Activated T-cell treated with anti-CD3 and anti-CD28 coated beads, Interleukin-2, amount 50 U/mL, for 24 hours (primary cell): ENCODE data around the gene ACAP3.
"Not testable (repeated sequence)": the region's sequence is repeated elsewhere in the genome, so short reads cannot be mapped to it uniquely, and the experiment has no call there.

Source experiments
- DNase-seq: peaks from one replicate; pipeline ENCODE4 v3.0.0-alpha.2; 2020
- H3K27ac Mint-ChIP-seq: 2 replicates; pipeline ENCODE4 v1.8.0; 2020; ENCODE audit warnings: mild to moderate bottlenecking, mixed read lengths
- H3K27me3 Mint-ChIP-seq: 2 replicates; pipeline ENCODE4 v1.8.0; 2020; ENCODE audit warnings: mixed read lengths
- H3K36me3 Mint-ChIP-seq: 2 replicates; pipeline ENCODE4 v1.8.0; 2020; ENCODE audit warnings: low read depth, mixed read lengths
- H3K4me1 Mint-ChIP-seq: 2 replicates; pipeline ENCODE4 v1.8.0; 2020; ENCODE audit warnings: low read depth, mixed read lengths
- H3K4me3 Mint-ChIP-seq: 2 replicates; pipeline ENCODE4 v1.8.0; 2020; ENCODE audit warnings: mild to moderate bottlenecking, moderate library complexity, mixed read lengths
- H3K9me3 Mint-ChIP-seq: 2 replicates; pipeline ENCODE4 v1.8.0; 2020; ENCODE audit warnings: mixed read lengths

Gene ACAP3

DNA sequence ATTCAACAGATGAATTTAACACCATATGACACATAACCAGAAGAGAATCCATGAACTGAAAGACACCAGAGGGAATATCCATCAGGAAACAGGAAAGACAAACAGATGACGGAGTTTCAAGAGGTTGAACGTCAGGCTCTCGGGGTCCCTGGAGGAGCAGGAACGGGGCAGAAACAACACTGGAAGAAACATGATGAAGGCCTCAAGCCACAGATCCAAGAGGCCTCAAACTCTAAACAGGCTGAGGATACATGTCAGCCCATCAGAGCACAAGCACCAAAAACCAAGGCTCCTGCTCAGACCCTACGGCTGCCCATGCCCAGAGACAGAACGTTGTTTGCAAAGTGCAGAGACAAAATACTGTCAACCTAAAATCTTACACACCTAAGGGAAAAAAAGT lies 9.7 kb upstream of the ACAP3 start:
- Mint-ChIP-seq H3K27me3 (no peaks in the 10 kb centered on the region), H3K27ac (peak overlapping the region; percentile 1), H3K4me1 (peaks cover 17% of the 10 kb centered on the region), H3K36me3 (peaks cover 84% of the 10 kb centered on the region), H3K9me3 (no peaks in the 10 kb centered on the region), H3K4me3 (no peak overlapping the region)
- no peak for DNase-seq

DNA sequence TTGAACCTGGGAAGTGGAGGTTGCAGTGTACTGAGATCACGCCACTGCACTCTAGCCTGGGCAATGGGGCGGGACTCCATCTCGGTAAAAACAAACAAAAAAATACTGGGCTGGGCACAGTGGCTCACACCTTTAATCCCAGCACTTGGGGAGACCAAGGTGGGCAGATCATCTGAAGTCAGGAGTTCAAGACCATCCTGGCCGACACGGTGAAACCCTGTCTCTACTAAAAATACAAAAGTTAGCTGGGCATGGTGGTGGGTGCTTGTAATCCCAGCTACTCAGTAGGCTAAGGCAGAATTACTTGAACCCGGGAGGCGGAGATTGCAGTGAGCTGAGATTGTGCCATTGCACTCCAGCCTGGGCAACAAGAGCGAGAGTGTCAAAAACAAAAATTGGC lies 8.5 kb upstream of the ACAP3 start:
- H3K4me1 Mint-ChIP-seq, H3K27ac Mint-ChIP-seq, H3K27me3 Mint-ChIP-seq, H3K4me3 Mint-ChIP-seq, DNase-seq, H3K9me3 Mint-ChIP-seq: not testable (repeated sequence)
- peaks cover 84% of the 10 kb centered on the region for H3K36me3 Mint-ChIP-seq

DNA sequence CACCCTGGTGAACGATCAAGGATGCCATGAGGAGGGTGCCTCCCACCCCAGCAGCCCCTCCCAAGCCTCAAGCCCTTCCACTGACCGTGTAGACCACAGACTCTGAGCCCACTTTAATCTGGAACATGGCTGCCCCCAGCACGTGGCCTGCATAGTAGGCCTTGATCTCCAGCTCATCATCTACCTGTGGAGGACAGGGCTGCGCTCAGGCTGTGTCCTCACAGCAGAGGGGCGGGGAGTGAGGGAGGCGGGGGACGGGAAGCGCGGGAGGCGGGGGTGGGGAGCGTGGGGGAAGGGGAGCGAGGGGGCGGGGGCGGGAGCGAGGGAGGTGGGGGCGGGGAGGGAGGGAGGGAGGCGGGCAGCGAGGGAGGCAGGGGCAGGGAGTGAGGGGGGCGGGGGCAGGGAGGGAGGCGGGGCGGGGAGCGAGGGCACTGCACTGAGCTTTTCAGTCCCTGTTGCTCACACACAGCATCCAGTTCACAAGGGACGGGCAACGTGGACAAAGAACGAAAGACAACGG lies 7.8 kb upstream of the ACAP3 start:
- H3K4me3 Mint-ChIP-seq = no peak overlapping the region
- peaks cover 86% of the 10 kb centered on the region for H3K36me3 Mint-ChIP-seq
- no peaks in the 10 kb centered on the region for H3K27me3 Mint-ChIP-seq
- DNase-seq = no peak
- H3K27ac Mint-ChIP-seq = peak overlapping the region; percentile 52
- no peaks in the 10 kb centered on the region for H3K9me3 Mint-ChIP-seq
- H3K4me1 Mint-ChIP-seq = peaks cover 4% of the 10 kb centered on the region

DNA sequence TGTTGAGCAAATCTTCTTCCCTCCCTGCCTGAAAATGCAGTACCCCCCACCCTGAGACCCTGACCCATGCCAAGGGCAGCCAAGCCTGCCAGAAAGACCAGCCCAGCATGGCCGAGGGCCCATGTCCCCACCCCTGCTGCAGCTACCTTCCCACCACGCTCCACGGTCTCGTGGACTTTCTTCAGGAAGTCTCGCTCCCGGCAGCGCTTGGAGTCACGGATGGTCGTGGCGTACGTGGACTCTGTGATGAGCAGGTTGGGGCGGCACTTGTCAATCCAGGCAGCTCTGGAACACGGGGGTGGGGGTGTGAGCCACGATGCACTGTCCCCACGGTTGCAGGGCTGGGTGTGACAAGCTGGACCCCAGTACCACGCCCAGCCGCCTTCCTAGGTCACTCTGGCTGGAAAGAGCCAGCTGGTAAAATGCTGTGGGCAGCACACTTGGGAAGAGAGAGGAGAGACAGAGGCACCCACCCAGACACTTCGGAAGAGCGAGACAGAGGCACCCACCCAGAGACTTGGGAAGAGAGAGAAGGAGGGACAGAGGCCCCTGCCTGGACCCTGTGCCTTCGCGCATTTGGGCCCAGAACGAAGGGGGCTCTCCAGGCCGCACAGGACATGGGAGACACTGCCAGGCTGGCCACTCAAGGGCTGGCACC lies 7.1 kb upstream of the ACAP3 start:
- no peak overlapping the region for H3K4me3 Mint-ChIP-seq
- H3K27ac Mint-ChIP-seq = peak overlapping the region; percentile 52
- H3K36me3 Mint-ChIP-seq = peaks cover 86% of the 10 kb centered on the region
- H3K4me1 Mint-ChIP-seq = peaks cover 7% of the 10 kb centered on the region
- H3K27me3 Mint-ChIP-seq = no peaks in the 10 kb centered on the region
- H3K9me3 Mint-ChIP-seq = no peaks in the 10 kb centered on the region
- no peak for DNase-seq

DNA sequence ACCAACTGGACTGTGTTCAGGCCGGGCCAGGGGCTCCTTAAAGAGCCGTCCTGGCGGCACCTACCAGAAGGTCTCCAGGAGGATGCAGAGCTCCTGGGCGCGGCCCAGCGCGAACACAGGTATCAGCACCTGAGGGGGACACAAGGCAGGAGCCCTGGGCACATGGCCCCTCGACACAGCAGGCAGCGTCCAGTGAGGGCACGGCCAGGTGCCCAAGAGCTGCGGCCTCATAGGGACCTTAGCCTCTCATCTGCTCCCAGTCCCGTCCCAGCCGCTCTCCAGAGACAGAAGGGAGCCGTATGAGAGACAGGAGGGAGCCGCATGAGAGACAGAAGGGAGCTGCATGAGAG lies 6.5 kb upstream of the ACAP3 start:
- Mint-ChIP-seq H3K9me3 (no peaks in the 10 kb centered on the region), H3K27me3 (no peaks in the 10 kb centered on the region), H3K4me3 (no peak overlapping the region), H3K27ac (no peak overlapping the region), H3K4me1 (peaks cover 11% of the 10 kb centered on the region), H3K36me3 (peaks cover 86% of the 10 kb centered on the region)
- no peak for DNase-seq

DNA sequence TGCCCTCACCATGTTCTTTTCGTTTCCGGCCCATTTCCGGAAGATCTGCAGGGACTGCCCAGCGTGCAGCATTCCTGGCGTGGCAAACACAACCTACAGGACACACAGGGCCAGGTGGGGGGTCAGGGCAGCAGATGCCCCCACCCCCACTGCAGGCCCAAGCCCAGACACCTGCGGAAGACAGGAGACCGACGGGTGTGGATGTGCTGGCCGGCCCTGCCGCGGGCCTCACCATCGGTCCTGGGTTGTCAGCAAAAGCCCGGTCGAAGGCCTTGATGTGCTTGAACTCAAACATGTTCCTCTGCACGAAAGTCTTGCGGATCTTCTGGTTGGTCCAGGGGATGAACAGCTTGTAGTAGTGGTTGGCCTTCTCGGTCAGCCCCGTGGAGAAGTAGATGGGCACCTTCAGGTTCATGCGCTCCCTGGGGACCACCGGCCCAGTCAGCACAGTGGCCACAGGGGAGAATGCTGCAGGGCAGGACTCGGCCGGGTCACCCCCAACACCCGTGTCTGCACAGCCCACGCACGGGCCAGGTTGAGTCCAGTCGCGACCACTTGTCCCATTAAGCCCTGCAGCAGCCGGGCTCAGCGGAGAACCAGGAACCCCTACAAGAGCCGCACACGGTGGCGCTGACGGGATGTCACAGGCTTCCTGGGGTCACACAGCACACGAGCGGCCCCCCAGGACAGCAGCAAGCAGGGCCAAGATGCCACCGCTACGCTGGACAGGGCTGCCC lies 5.9 kb upstream of the ACAP3 start:
- Mint-ChIP-seq H3K4me1 (peaks cover 11% of the 10 kb centered on the region), H3K27ac (no peak overlapping the region), H3K4me3 (no peak overlapping the region), H3K36me3 (peaks cover 83% of the 10 kb centered on the region), H3K27me3 (no peaks in the 10 kb centered on the region), H3K9me3 (no peaks in the 10 kb centered on the region)
- DNase-seq = no peak

DNA sequence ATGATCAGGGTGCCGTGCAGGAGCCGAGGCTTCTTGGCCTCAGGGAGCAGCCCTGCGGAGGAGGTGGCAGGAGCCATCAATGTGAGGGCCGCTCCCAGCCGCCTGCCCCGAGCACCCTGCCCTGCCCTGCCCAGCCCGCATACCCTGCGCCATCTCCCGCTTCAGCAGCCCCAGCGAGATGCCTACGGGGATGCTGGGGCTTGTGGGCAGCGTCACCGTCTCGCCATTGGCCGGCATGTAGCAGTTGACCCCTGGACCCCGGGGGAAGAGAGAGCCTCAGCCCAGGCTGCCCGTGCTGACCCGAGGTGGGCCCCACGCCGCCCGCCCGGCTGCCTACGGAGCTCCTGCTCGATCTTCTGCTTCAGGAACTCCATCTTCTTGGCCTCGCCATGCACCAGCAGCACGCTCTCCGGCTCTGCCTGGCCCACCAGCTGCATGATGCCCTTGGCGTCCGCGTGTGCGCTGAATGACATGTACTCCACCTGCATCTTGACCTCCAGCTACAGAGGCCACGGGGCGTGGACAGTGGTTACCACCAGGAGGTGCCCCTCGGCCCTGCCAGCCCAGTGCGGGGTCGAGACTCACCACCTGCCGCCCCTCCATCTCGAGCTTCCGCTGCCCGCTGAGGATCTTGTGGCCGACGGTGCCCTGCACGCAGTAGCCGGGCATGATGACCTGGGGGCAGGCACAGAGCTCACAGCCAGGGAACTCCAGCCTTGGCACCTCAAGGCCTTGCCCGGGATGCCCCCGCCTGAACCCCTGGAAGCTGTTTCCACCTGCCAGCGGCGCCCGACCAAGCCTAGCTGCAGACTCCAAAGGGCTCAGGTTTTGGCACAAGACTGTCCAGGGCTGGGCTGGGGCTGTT lies 5.0 kb upstream of the ACAP3 start:
- no peak overlapping the region for H3K27ac Mint-ChIP-seq
- H3K4me1 Mint-ChIP-seq = peaks cover 11% of the 10 kb centered on the region
- DNase-seq = no peak
- peaks cover 74% of the 10 kb centered on the region for H3K36me3 Mint-ChIP-seq
- H3K27me3 Mint-ChIP-seq = no peaks in the 10 kb centered on the region
- H3K4me3 Mint-ChIP-seq = no peak overlapping the region
- H3K9me3 Mint-ChIP-seq = no peaks in the 10 kb centered on the region

DNA sequence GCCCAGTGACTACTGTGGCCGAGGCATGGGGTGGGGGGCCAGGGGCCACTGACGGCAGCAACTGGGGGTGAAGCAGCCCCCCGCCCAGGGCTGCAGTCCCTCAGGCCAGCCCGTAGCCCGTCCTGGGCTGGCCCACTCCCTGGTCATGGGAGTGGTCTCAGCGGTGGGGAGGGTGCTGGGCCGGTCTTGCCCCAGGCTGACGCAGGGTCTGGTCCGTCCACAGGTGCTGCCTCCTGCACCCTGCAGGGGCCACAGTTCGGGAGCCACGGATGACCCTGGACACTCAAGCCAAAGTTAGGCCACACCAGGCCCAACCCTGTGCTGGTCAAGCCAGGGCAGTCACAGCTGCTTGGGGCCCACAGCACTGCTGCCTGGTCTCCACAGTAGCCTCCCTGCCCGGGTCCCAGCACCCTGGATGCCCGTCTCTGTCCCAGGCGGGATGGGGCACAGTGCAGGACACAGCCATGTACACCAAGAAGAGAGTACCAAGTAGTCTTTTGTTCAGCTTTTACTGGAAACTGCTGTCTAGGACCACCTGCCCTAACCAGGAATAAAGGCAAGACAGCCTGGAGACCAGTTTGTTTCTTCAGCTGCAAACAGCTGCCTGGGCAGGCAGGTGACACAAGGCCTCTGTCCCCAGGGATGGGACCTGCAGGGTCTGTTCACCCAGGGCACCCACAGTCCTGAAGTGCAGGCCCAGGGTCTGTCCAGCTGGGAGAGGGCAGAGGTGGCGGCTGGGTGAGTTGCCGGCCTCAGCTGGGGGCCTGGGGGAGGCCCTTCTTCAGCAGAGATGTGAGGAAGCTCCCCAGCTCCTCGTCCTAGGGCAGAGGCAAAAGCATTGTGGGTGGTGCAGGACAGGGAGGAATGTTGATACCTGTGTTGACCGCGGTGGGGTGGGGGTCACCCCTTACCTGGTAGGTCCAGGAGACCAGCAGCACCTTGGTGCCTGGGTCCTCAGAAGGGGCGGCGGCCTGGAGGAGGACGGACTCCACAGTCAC lies 3.7 kb upstream of the ACAP3 start:
- Mint-ChIP-seq H3K27me3 (no peaks in the 10 kb centered on the region), H3K27ac (peak overlapping the region; percentile 50), H3K4me1 (peaks cover 19% of the 10 kb centered on the region), H3K4me3 (no peak overlapping the region), H3K36me3 (peaks cover 70% of the 10 kb centered on the region), H3K9me3 (no peaks in the 10 kb centered on the region)
- DNase-seq = no peak

DNA sequence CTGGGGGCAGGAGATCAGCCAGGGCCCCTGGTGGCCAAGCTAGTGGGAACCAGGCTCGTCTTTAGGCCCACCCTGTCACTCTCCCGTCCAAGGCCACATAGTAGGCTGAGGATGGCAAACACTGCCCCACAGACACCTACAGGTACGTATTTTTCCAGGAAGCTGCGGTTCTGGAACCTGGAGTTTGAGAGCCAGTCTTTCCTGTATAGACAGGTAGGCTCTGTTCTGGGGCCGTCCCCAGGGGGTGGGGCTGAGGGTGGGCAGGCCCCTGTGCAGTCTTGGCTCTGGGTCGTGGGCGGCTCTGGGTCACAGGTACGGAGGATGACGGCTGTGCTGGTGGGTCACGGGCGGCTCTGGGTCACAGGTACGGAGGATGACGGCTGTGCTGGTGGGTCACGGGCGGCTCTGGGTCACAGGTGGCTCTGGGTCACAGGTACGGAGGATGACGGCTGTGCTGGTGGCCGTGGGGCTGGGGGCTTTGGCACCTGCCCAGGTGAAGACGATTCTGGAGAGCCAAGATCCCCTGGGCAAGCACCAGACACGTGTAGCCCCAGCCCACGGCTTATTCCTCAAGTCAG lies 2.8 kb upstream of the ACAP3 start:
- peak overlapping the region; percentile 87 for H3K27ac Mint-ChIP-seq
- no peak for DNase-seq
- H3K27me3 Mint-ChIP-seq = no peaks in the 10 kb centered on the region
- peaks cover 63% of the 10 kb centered on the region for H3K36me3 Mint-ChIP-seq
- peak overlapping the region; percentile 38 for H3K4me3 Mint-ChIP-seq
- H3K4me1 Mint-ChIP-seq = peaks cover 26% of the 10 kb centered on the region
- H3K9me3 Mint-ChIP-seq = no peaks in the 10 kb centered on the region

DNA sequence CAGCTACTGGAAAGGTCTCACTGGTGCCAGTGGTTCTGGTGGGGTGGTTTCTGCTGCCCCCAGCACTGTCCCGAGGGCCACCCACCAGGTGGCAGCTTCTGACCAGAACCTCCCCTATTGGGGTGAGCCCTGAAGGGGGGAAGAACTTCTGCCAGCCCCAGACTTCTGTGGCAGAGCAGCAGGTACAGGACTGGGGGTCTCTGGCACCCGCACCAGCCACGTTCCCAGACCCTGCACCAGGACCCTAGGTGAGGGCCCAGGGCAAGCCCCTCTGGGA lies 2.3 kb upstream of the ACAP3 start:
- peak overlapping the region; percentile 84 for H3K4me3 Mint-ChIP-seq

DNA sequence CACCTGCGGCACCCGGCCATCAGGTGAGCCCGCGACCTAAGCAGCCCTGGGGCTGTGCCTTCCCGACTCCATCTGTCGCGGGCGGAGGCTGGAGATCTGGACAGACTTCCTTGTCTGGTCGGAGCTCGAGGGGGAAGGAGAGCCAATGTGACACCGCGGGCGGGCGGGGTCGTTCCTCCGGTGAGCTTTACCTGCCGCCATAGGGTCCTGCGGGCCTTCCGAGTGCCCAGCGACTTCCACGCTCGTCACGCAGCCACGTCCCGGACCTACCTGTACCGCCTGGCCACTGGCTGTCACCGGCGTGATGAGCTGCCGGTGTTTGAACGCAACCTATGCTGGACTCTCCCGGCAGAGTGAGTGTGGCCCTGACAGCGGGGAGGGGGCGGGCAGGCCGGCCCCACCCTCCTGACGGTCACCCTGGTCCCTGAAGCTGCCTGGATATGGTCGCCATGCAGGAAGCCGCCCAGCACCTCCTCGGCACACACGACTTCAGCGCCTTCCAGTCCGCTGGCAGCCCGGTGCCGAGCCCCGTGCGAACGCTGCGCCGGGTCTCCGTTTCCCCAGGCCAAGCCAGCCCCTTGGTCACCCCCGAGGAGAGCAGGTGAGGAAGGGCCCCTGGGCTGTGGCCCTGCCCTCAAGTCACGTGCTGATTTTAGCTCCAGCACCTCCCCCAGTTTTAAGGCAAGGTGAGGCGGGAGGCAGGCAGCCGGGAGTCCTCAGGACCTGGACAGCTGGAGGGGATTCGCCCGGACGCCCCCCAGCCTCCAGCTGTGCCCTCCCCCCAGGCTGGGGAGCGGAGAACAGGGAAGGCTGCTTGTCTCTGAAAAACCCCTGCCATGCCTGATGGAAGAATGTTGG lies 1.8 kb upstream of the ACAP3 start:
- peak; percentile 58 for DNase-seq
- peak overlapping the region; percentile 84 for H3K4me3 Mint-ChIP-seq
- H3K27ac Mint-ChIP-seq = peak overlapping the region; percentile 87

More for the DNA sequence above, 2.3 kb upstream of the ACAP3 start:
- H3K27me3 Mint-ChIP-seq = no peaks in the 10 kb centered on the region
- no peak for DNase-seq
- peak overlapping the region; percentile 87 for H3K27ac Mint-ChIP-seq
- H3K36me3 Mint-ChIP-seq = peaks cover 59% of the 10 kb centered on the region
- peaks cover 30% of the 10 kb centered on the region for H3K4me1 Mint-ChIP-seq
- no peaks in the 10 kb centered on the region for H3K9me3 Mint-ChIP-seq

DNA sequence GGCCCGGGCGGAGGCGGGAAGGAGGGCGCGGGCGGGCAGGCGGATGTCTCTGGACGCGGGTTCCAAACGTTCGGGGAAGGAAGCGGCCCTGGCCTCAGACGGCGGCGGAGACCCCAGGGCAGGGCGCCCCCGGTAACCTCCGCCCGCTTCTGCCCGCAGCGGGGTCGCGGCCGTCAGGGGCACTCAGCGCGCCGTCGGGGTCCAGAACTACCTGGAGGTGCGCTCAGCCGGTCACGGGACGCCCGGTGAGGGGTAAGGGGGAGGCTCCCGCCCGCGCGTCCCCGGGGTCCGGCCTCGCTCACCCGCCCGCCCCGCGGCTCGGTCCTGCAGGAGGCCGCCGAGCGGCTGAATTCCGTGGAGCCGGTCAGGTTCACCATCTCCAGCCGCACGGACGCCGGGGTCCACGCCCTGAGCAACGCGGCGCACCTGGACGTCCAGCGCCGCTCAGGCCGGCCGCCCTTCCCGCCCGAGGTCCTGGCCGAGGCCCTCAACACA lies 1.1 kb upstream of the ACAP3 start:
- no peaks in the 10 kb centered on the region for H3K9me3 Mint-ChIP-seq
- peaks cover 33% of the 10 kb centered on the region for H3K4me1 Mint-ChIP-seq
- H3K4me3 Mint-ChIP-seq = peak overlapping the region; percentile 84
- no peak for DNase-seq
- H3K36me3 Mint-ChIP-seq = peaks cover 48% of the 10 kb centered on the region
- peak overlapping the region; percentile 92 for H3K27ac Mint-ChIP-seq
- H3K27me3 Mint-ChIP-seq = no peaks in the 10 kb centered on the region

More for the DNA sequence above, 1.8 kb upstream of the ACAP3 start:
- Mint-ChIP-seq H3K36me3 (peaks cover 54% of the 10 kb centered on the region), H3K9me3 (no peaks in the 10 kb centered on the region), H3K4me1 (peaks cover 32% of the 10 kb centered on the region), H3K27me3 (no peaks in the 10 kb centered on the region)
